BLaER1 (cell line): Measurements from ENCODE around the gene C1RL.

Source experiments
- H3K27ac ChIP-seq: shearing (Covaris generic); formaldehyde crosslinking; 2 replicates; pipeline ENCODE4 v1.8.1; 2022
- H3K27me3 ChIP-seq: shearing (Covaris generic); formaldehyde crosslinking; 2 replicates; pipeline ENCODE4 v1.8.1; 2022
- H3K36me3 ChIP-seq: shearing (Covaris generic); formaldehyde crosslinking; 2 replicates; pipeline ENCODE4 v1.8.1; 2022
- H3K4me1 ChIP-seq: shearing (Covaris generic); formaldehyde crosslinking; 2 replicates; pipeline ENCODE4 v1.8.1; 2022
- H3K4me2 ChIP-seq: shearing (Covaris generic); formaldehyde crosslinking; 2 replicates; pipeline ENCODE4 v1.8.1; 2022
- H3K4me3 ChIP-seq: shearing (Covaris generic); formaldehyde crosslinking; 2 replicates; pipeline ENCODE4 v1.8.1; 2022
- H3K9ac ChIP-seq: shearing (Covaris generic); formaldehyde crosslinking; 2 replicates; pipeline ENCODE4 v1.8.1; 2022
- H3K9me3 ChIP-seq: shearing (Covaris generic); formaldehyde crosslinking; 2 replicates; pipeline ENCODE4 v1.8.1; 2022
- H4K20me1 ChIP-seq: shearing (Covaris generic); formaldehyde crosslinking; 2 replicates; pipeline ENCODE4 v1.8.1; 2022
- Cebpa-rat ChIP-seq: shearing (Covaris generic); IDR thresholded peaks from 2 replicates; pipeline ENCODE4 v1.8.1; 2022

Gene C1RL

GRCh38 chr12:7106082-7106481 is 2.9 kb downstream of the C1RL start:
- H3K27me3 ChIP-seq, result no peaks in the 10 kb centered on the region
- H3K9ac ChIP-seq, result no peak overlapping the region
- H3K4me3 ChIP-seq, result no peak overlapping the region
- H3K9me3 ChIP-seq, result peaks cover 24% of the 10 kb centered on the region
- peaks cover 23% of the 10 kb centered on the region for H3K36me3 ChIP-seq
- H3K27ac ChIP-seq, result no peak overlapping the region
- H4K20me1 ChIP-seq, result no peaks in the 10 kb centered on the region
- no peak for TF ChIP-seq Cebpa-rat
- H3K4me1 ChIP-seq, result peaks cover 15% of the 10 kb centered on the region
- H3K4me2 ChIP-seq, result no peak overlapping the region

DNA sequence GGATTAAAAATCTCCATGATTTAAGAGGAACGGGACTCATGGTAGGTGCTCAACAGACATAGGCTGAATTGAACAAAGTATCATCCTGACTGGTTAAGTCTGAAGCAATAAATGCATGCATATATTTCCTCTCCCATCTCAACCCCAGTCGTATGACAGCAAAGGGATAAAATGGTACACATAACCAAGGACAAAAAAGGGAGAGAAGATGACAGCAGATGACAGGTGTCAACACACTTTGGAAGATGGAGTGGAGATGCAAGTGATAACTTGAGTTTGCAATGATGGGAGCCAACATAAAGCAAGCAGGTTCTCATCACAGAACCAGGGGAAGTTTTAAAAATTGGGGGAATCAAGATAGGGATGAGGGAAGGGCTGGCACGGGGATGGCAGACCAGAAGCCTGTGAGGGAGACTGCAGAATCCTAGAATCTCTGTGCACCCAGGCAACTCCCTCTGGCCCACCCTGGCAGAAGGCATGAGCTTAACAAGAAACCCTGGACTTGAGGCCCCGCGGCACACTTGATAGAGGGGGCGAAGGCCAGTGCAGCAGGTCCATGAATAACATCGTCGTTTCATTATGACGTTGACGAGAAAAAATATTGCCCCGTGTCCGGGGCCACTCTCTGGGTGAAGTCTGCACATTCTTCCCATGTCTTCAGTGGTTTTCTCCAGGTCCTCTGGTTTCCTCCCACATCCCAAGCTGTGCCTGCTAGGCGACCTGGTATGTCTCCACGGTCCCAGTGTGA is 5.0 kb downstream of the C1RL start:
- Histone ChIP-seq H3K9ac (no peak overlapping the region), H4K20me1 (no peaks in the 10 kb centered on the region), H3K4me1 (peaks cover 10% of the 10 kb centered on the region), H3K4me2 (no peak overlapping the region), H3K27me3 (no peaks in the 10 kb centered on the region), H3K27ac (no peak overlapping the region), H3K4me3 (no peak overlapping the region), H3K36me3 (peaks cover 29% of the 10 kb centered on the region), H3K9me3 (peaks cover 24% of the 10 kb centered on the region)
- TF ChIP-seq Cebpa-rat, result no peak

GRCh38 chr12:7102582-7102981 is 6.4 kb downstream of the C1RL start:
- Histone ChIP-seq H3K27ac (no peak overlapping the region), H3K9me3 (peaks cover 24% of the 10 kb centered on the region), H4K20me1 (no peaks in the 10 kb centered on the region), H3K4me1 (no peaks in the 10 kb centered on the region), H3K27me3 (no peaks in the 10 kb centered on the region), H3K4me3 (no peak overlapping the region), H3K36me3 (peaks cover 29% of the 10 kb centered on the region), H3K9ac (no peak overlapping the region), H3K4me2 (no peak overlapping the region)
- no peak for TF ChIP-seq Cebpa-rat

- Histone ChIP-seq H3K27me3 (no peaks in the 10 kb centered on the region), H3K9me3 (peaks cover 19% of the 10 kb centered on the region), H3K4me1 (no peaks in the 10 kb centered on the region), H3K4me2 (no peak overlapping the region), H3K9ac (no peak overlapping the region), H3K27ac (no peak overlapping the region), H3K4me3 (no peak overlapping the region), H3K36me3 (peaks cover 29% of the 10 kb centered on the region), H4K20me1 (no peaks in the 10 kb centered on the region)
- no peak for TF ChIP-seq Cebpa-rat
These were observed 7.3 kb downstream of the C1RL start for GRCh38 chr12:7101694-7102131.

- no peak for TF ChIP-seq Cebpa-rat
- no peaks in the 10 kb centered on the region for H3K27me3 ChIP-seq
- peaks cover 14% of the 10 kb centered on the region for H3K9me3 ChIP-seq
- no peaks in the 10 kb centered on the region for H4K20me1 ChIP-seq
- H3K4me3 ChIP-seq, result no peak overlapping the region
- no peak overlapping the region for H3K27ac ChIP-seq
- H3K36me3 ChIP-seq, result peaks cover 29% of the 10 kb centered on the region
- no peak overlapping the region for H3K4me2 ChIP-seq
- no peak overlapping the region for H3K9ac ChIP-seq
- no peaks in the 10 kb centered on the region for H3K4me1 ChIP-seq
These were observed 7.8 kb downstream of the C1RL start for GRCh38 chr12:7101047-7101693.

GRCh38 chr12:7100239-7100638 is 8.8 kb downstream of the C1RL start:
- Histone ChIP-seq H3K4me3 (no peak overlapping the region), H3K27ac (no peak overlapping the region), H3K4me1 (no peaks in the 10 kb centered on the region), H4K20me1 (no peaks in the 10 kb centered on the region), H3K9me3 (peaks cover 4% of the 10 kb centered on the region), H3K9ac (no peak overlapping the region), H3K4me2 (no peak overlapping the region), H3K27me3 (no peaks in the 10 kb centered on the region), H3K36me3 (peaks cover 27% of the 10 kb centered on the region)
- no peak for TF ChIP-seq Cebpa-rat

GRCh38 chr12:7099290-7099996 is 9.6 kb downstream of the C1RL start:
- Histone ChIP-seq H3K9me3 (no peaks in the 10 kb centered on the region), H3K4me2 (no peak overlapping the region), H3K27ac (no peak overlapping the region), H3K36me3 (peaks cover 21% of the 10 kb centered on the region; the same call in 1 of the 2 replicates), H3K9ac (no peak overlapping the region), H4K20me1 (no peaks in the 10 kb centered on the region), H3K27me3 (no peaks in the 10 kb centered on the region), H3K4me3 (no peak overlapping the region), H3K4me1 (no peaks in the 10 kb centered on the region)
- no peak for TF ChIP-seq Cebpa-rat

DNA sequence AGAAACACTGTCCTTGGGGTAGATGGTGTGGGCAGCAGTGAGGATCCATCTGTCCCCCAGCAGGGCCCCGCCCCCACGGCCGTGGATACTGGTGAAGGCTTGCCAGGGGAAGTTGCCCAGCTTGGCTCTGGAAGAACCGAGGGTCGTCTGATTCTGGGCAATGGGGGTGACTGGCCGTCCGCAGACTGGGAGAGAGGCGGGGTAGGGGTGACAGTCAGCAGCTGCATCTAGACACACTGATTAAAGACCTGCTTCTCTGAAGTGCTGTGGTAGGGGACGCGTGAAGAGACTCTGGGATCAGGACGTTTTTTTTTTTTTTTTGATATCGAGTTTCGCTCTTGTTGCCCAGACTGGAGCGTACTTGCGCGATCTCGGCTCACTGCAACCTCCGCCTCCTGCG is 12.0 kb downstream of the C1RL start:
- no peaks in the 10 kb centered on the region for H3K9me3 ChIP-seq
- no peak overlapping the region for H3K27ac ChIP-seq
- H3K4me3 ChIP-seq, result no peak overlapping the region
- peaks cover 14% of the 10 kb centered on the region; the same call in 1 of the 2 replicates for H3K36me3 ChIP-seq
- H3K4me1 ChIP-seq, result peaks cover 5% of the 10 kb centered on the region
- no peaks in the 10 kb centered on the region for H4K20me1 ChIP-seq
- no peak overlapping the region for H3K4me2 ChIP-seq
- H3K9ac ChIP-seq, result no peak overlapping the region
- TF ChIP-seq Cebpa-rat, result no peak
- no peaks in the 10 kb centered on the region for H3K27me3 ChIP-seq

DNA sequence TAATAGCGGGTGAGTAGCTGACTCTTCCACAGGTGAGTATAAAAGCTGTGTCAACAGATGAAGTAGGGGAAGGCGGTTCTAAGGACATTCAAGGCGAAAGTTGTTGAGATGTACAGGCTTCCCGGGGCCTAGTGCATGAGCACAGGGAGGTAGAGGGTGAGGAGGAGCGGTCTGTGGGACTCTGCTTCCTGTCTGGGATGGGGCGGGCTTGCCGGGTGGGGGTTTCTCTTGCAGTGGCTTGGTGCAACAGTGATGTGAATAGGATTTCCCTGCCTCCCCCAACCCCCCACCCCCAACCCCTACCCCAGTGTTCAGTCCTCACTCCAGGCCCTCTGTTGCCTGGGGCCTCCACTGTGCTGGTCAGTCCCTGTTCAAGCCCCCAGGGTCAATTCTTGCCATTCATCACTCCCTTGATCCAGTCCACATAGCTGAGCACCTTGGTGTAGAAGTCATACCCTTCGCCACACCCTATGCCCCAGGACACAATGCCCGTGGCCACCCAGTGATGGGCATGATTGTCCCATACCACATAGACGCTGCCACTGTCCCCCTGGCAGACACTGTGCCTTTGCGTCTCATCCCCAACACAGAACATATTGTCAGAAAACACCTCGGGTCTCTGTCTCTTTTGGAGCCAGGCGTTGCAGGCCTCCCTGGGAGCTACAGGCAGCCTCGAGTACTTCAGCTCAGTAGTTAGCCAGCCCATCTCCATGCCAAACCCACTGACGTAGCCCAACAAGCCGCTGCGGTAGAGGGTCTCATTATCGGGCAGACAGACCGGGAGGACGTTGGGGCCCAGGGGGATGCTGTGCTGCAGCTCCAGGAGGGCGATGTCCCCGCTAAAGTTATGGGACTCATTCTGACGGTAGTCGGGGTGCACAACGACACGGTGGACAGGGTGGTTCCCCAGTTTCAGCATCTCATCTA is 12.7 kb downstream of the C1RL start:
- Histone ChIP-seq H3K27ac (no peak overlapping the region), H3K4me1 (peaks cover 12% of the 10 kb centered on the region), H3K27me3 (no peaks in the 10 kb centered on the region), H3K9ac (no peak overlapping the region), H3K4me3 (no peak overlapping the region), H3K4me2 (no peak overlapping the region), H3K9me3 (no peaks in the 10 kb centered on the region), H4K20me1 (no peaks in the 10 kb centered on the region), H3K36me3 (peaks cover 8% of the 10 kb centered on the region; the same call in 1 of the 2 replicates)
- no peak for TF ChIP-seq Cebpa-rat
